ENCODE measurements around the gene PTGES2.

The PTGES2 gene

GRCh38 chr9:128097543-128098296, 29.8 kb downstream of the PTGES2 start:
- peak overlapping the region; percentile 54 to 58 for H3K4me3 ChIP-seq
- intact Hi-C loops (cut with DNase I; ENCODE audit: low total_unique reads) = no loop called here
- no peaks in the 10 kb centered on the region for H3K27me3 ChIP-seq
- no peak for TF ChIP-seq CTCF (IDR thresholded peaks at IDR 0.05)
- H3K27ac ChIP-seq = peak overlapping the region; percentile 86 to 88
- peaks cover 9 to 75% (median 63%) of the 10 kb centered on the region in 4 donors for H3K4me1 ChIP-seq
- H3K36me3 ChIP-seq = peaks cover 17 to 20% (median 18%) of the 10 kb centered on the region in 3 donors
- H3K9me3 ChIP-seq = no peaks in the 10 kb centered on the region
- no peak for DNase-seq

- peaks cover 8 to 11% (median 9%) of the 10 kb centered on the region in 3 donors for H3K36me3 ChIP-seq
- no peak for DNase-seq
- TF ChIP-seq CTCF (IDR thresholded peaks at IDR 0.05) = no peak
- H3K4me1 ChIP-seq = peaks cover 9 to 78% (median 68%) of the 10 kb centered on the region in 4 donors
- H3K9me3 ChIP-seq = no peaks in the 10 kb centered on the region
- H3K27ac ChIP-seq = peak overlapping the region; percentile 86 to 88
- intact Hi-C loops (cut with DNase I; ENCODE audit: low total_unique reads) = no loop called here
- H3K4me3 ChIP-seq = no peak overlapping the region
- H3K27me3 ChIP-seq = no peaks in the 10 kb centered on the region
Measured at GRCh38 chr9:128096616-128097536, 30.7 kb downstream of the PTGES2 start.

- intact Hi-C loops (cut with DNase I; ENCODE audit: low total_unique reads) = no loop called here
- no peak for DNase-seq
- Histone ChIP-seq H3K36me3 (no peaks in the 10 kb centered on the region), H3K9me3 (no peaks in the 10 kb centered on the region), H3K4me1 (peaks cover 9 to 74% (median 61%) of the 10 kb centered on the region in 4 donors), H3K27me3 (no peaks in the 10 kb centered on the region), H3K27ac (peak overlapping the region; percentile 85 to 86), H3K4me3 (no peak overlapping the region)
- TF ChIP-seq CTCF (IDR thresholded peaks at IDR 0.05) = no peak
Measured at GRCh38 chr9:128094950-128095544, 32.5 kb downstream of the PTGES2 start.

GRCh38 chr9:128094166-128094949, 33.2 kb downstream of the PTGES2 start:
- DNase-seq = peak; percentile 96
- intact Hi-C loops (cut with DNase I; ENCODE audit: low total_unique reads) = no loop called here
- Histone ChIP-seq H3K27me3 (no peaks in the 10 kb centered on the region), H3K4me1 (peaks cover 9 to 67% (median 54%) of the 10 kb centered on the region in 4 donors), H3K27ac (peak overlapping the region; percentile 85 to 86), H3K36me3 (no peaks in the 10 kb centered on the region), H3K4me3 (peak overlapping the region; percentile 11 to 39), H3K9me3 (no peaks in the 10 kb centered on the region)
- TF ChIP-seq CTCF (IDR thresholded peaks at IDR 0.05) = no peak

GRCh38 chr9:128093011-128093410, 34.5 kb downstream of the PTGES2 start:
- H3K27me3 ChIP-seq = no peaks in the 10 kb centered on the region
- no peaks in the 10 kb centered on the region for H3K9me3 ChIP-seq
- peaks cover 9 to 59% (median 46%) of the 10 kb centered on the region in 4 donors for H3K4me1 ChIP-seq
- no peak for TF ChIP-seq CTCF (IDR thresholded peaks at IDR 0.05)
- no peaks in the 10 kb centered on the region for H3K36me3 ChIP-seq
- H3K27ac ChIP-seq = peak overlapping the region; percentile 85 to 86
- DNase-seq = no peak
- no peak overlapping the region for H3K4me3 ChIP-seq
- intact Hi-C loops (cut with DNase I; ENCODE audit: low total_unique reads) = no loop called here

Data from tibial artery (tissue), 4 donors.